OCI-LY1 (cell line): Measurements from ENCODE around the gene KRCC1.

Experiments used
- H2AFZ ChIP-seq: fragments of 200-600 bp; sonication (generic), shearing (Covaris generic); 2 replicates; pipeline ENCODE4 v1.6.0; 2014; ENCODE audit warnings: antibody characterized with exemption, mild to moderate bottlenecking, low read length
- H3F3A ChIP-seq: fragments of 200-600 bp; sonication (generic), shearing (Covaris generic); 2 replicates; pipeline ENCODE4 v1.6.0; 2014; ENCODE audit warnings: mild to moderate bottlenecking, antibody characterized with exemption, low read length, moderate library complexity; ENCODE audit not compliant: insufficient read depth
- H3K27ac ChIP-seq: fragments of 200-600 bp; sonication (generic); 2 replicates; pipeline ENCODE4 v1.5.1; 2014; ENCODE audit warnings: low read length, mixed run types, mild to moderate bottlenecking, low read depth; ENCODE audit not compliant: poor library complexity, severe bottlenecking
- H3K27me3 ChIP-seq: fragments of 200-600 bp; sonication (generic); 2 replicates; pipeline ENCODE4 v1.6.0; 2014; ENCODE audit warnings: antibody characterized with exemption, mild to moderate bottlenecking, low read length, moderate library complexity; ENCODE audit not compliant: insufficient read depth
- H3K36me3 ChIP-seq: fragments of 200-600 bp; sonication (generic); 2 replicates; pipeline ENCODE4 v1.6.1; 2014; ENCODE audit warnings: mild to moderate bottlenecking, antibody characterized with exemption, low read length, moderate library complexity, mixed read lengths; ENCODE audit not compliant: insufficient read depth
- H3K4me1 ChIP-seq: fragments of 200-600 bp; sonication (generic); 2 replicates; pipeline ENCODE4 v1.5.1; 2014; ENCODE audit warnings: mild to moderate bottlenecking, low read length, moderate library complexity; ENCODE audit not compliant: insufficient read depth, severe bottlenecking
- H3K4me2 ChIP-seq: fragments of 200-600 bp; sonication (generic), shearing (Covaris generic); 2 replicates; pipeline ENCODE4 v1.6.1; 2014; ENCODE audit warnings: low read length
- H3K4me3 ChIP-seq: fragments of 200-600 bp; sonication (generic); 2 replicates; pipeline ENCODE4 v1.5.1; 2014; ENCODE audit warnings: low read length, low read depth, mild to moderate bottlenecking, mixed read lengths; ENCODE audit not compliant: poor library complexity, severe bottlenecking
- H3K79me2 ChIP-seq: fragments of 200-600 bp; shearing (Covaris generic); 2 replicates; pipeline ENCODE4 v1.6.1; 2016; ENCODE audit warnings: mixed run types, low read length, mixed read lengths; ENCODE audit not compliant: insufficient read depth
- H3K9ac ChIP-seq: fragments of 200-600 bp; sonication (generic), shearing (Covaris generic); 2 replicates; pipeline ENCODE4 v1.6.1; 2014; ENCODE audit warnings: mild to moderate bottlenecking, low read length, mixed read lengths
- H3K9me2 ChIP-seq: fragments of 200-600 bp; sonication (generic), shearing (Covaris generic); 2 replicates; pipeline ENCODE4 v1.6.1; 2014; ENCODE audit warnings: low read depth, mild to moderate bottlenecking, low read length, mixed read lengths
- H3K9me3 ChIP-seq: fragments of 200-600 bp; shearing (Covaris generic); 2 replicates; pipeline ENCODE4 v1.6.1; 2014; ENCODE audit warnings: low read length, mixed read lengths
- H4K20me1 ChIP-seq: fragments of 200-600 bp; sonication (generic), shearing (Covaris generic); 2 replicates; pipeline ENCODE4 v1.6.0; 2016; ENCODE audit warnings: mild to moderate bottlenecking, low read length; ENCODE audit not compliant: insufficient read depth
- EZH2 ChIP-seq: fragments of 200-600 bp; sonication (generic), shearing (Covaris generic); IDR thresholded peaks from 2 replicates; pipeline ENCODE4 v1.8.0; 2017; ENCODE audit warnings: borderline replicate concordance, mixed run types, mild to moderate bottlenecking, antibody characterized with exemption, low read length, moderate library complexity, mixed read lengths
- TF ChIP-seq, protein P1 (sequence below): fragments of 200-600 bp; sonication (generic), shearing (Covaris generic); IDR thresholded peaks from 2 replicates; pipeline ENCODE4 v1.5.1; 2017; ENCODE audit warnings: mild to moderate bottlenecking, antibody characterized with exemption, low read length, moderate library complexity, mixed read lengths

Gene KRCC1

DNA sequence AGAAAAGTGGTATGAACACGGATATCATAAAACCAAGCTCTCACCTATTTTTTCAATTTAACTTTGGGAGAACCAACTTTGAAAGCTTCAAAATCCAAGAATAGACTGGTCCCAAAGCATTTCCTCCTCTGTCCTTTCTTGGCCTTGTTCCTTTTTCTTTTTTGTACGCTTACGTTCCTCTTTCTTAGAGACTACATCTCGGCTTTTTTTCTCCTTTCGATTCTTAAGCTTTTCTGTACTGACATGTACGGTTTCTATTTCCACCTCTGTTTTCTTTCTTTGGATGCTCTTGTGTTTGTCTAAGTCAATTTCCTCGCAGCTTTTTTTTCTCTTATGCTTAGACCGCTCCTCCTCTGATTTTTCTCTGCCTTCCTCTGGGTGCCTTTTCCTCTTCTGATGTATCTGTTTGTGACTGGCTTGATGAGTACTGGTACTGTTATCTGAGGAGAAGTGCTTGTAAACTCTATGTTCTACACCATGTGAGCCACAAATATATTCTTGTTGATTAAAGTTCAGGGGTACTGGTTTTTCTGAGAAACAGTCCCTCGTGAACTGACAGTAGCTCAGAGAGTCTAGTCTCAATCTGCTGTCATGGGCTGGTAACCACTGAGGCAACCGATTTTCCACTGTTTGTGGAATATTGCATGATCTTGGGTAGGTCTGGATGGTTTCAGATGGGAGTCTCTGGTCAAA, 27.7 kb downstream of the KRCC1 start:
- no peaks in the 10 kb centered on the region for H3K4me1 ChIP-seq
- peaks cover 38% of the 10 kb centered on the region for H3K36me3 ChIP-seq
- no peak overlapping the region for H3K4me2 ChIP-seq
- TF ChIP-seq, protein P1, sequence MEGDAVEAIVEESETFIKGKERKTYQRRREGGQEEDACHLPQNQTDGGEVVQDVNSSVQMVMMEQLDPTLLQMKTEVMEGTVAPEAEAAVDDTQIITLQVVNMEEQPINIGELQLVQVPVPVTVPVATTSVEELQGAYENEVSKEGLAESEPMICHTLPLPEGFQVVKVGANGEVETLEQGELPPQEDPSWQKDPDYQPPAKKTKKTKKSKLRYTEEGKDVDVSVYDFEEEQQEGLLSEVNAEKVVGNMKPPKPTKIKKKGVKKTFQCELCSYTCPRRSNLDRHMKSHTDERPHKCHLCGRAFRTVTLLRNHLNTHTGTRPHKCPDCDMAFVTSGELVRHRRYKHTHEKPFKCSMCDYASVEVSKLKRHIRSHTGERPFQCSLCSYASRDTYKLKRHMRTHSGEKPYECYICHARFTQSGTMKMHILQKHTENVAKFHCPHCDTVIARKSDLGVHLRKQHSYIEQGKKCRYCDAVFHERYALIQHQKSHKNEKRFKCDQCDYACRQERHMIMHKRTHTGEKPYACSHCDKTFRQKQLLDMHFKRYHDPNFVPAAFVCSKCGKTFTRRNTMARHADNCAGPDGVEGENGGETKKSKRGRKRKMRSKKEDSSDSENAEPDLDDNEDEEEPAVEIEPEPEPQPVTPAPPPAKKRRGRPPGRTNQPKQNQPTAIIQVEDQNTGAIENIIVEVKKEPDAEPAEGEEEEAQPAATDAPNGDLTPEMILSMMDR = no peak
- TF ChIP-seq EZH2 = no peak
- no peak overlapping the region for H3K9ac ChIP-seq
- H3K9me2 ChIP-seq = no peaks in the 10 kb centered on the region
- no peak overlapping the region for H3K27ac ChIP-seq
- no peaks in the 10 kb centered on the region for H4K20me1 ChIP-seq
- no peaks in the 10 kb centered on the region for H3K27me3 ChIP-seq
- no peaks in the 10 kb centered on the region for H3K9me3 ChIP-seq
- no peaks in the 10 kb centered on the region; the same call in 1 of the 2 replicates for H3F3A ChIP-seq
- H3K4me3 ChIP-seq = no peak overlapping the region
- H3K79me2 ChIP-seq = no peaks in the 10 kb centered on the region
- no peak overlapping the region for H2AFZ ChIP-seq

GRCh38 chr2:88024509-88024908, 31.1 kb downstream of the KRCC1 start:
- Histone ChIP-seq H3K9ac (no peak overlapping the region), H4K20me1 (no peaks in the 10 kb centered on the region), H3K79me2 (no peaks in the 10 kb centered on the region), H3F3A (no peaks in the 10 kb centered on the region; the same call in 1 of the 2 replicates), H3K36me3 (peaks cover 17% of the 10 kb centered on the region), H2AFZ (no peak overlapping the region), H3K4me1 (no peaks in the 10 kb centered on the region), H3K27ac (no peak overlapping the region), H3K4me2 (no peak overlapping the region), H3K9me2 (no peaks in the 10 kb centered on the region), H3K27me3 (no peaks in the 10 kb centered on the region), H3K9me3 (peaks cover 2% of the 10 kb centered on the region; the same call in 1 of the 2 replicates), H3K4me3 (no peak overlapping the region)
- TF ChIP-seq, protein P1 = no peak
- TF ChIP-seq EZH2 = no peak

DNA sequence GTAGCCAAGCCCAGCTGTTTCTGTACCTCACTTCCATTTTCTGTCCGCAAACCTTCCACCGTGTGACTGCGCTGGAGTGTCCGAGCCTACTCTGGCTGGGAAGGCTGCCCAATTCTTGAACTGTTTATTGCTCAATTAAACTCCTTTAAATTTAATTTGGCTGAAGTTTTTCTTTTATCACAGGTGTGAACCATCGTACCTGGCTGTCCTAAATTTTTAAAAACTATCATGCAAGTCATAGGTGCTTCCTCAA, 33.0 kb downstream of the KRCC1 start:
- Histone ChIP-seq H3K27me3 (no peaks in the 10 kb centered on the region), H3K4me2 (no peak overlapping the region), H3K36me3 (no peaks in the 10 kb centered on the region; the same call in 1 of the 2 replicates), H3K27ac (no peak overlapping the region), H3K9me2 (no peaks in the 10 kb centered on the region), H4K20me1 (no peaks in the 10 kb centered on the region), H3K9ac (no peak overlapping the region), H3K4me3 (no peak overlapping the region), H2AFZ (no peak overlapping the region), H3K9me3 (peaks cover 9% of the 10 kb centered on the region; the same call in 1 of the 2 replicates), H3K79me2 (no peaks in the 10 kb centered on the region), H3K4me1 (peaks cover 5% of the 10 kb centered on the region), H3F3A (no peaks in the 10 kb centered on the region)
- TF ChIP-seq EZH2 = no peak
- TF ChIP-seq, protein P1 = no peak
